Measurements from ENCODE around the gene PGM2L1.

PGM2L1 gene

GRCh38 chr11:74398244-74399159 lies at the start of gene PGM2L1:
TSS of gene PGM2L1 (minus strand) at chr11:74398433. CDS start at chr11:74398161, 272 bp downstream.
- H3K4me3 ChIP-seq (ENCODE audit: low read length) = peak within 1 kb of the TSS; percentile 84
- H3K36me3 ChIP-seq (ENCODE audit: control insufficient read depth, insufficient read depth, low read length, severe bottlenecking) = no peaks in the 10 kb centered on the region
- peak within 1 kb of the TSS; percentile 87 for H3K9ac ChIP-seq (ENCODE audit: low read length)
- H3K4me1 ChIP-seq (ENCODE audit: control insufficient read depth, insufficient read depth, low read length) = peaks cover 5% of the 10 kb centered on the region
- peak; percentile 97 for DNase-seq (ENCODE audit: low read depth)
- no peaks in the 10 kb centered on the region for H3K27me3 ChIP-seq (replicated peaks; ENCODE audit: control insufficient read depth, insufficient read depth, low read length)
- H3K9me3 ChIP-seq (ENCODE audit: control insufficient read depth, low read length) = no peaks in the 10 kb centered on the region

- peaks cover 3% of the 10 kb centered on the region for H3K27me3 ChIP-seq (replicated peaks; ENCODE audit: control insufficient read depth, insufficient read depth, low read length)
- H3K4me3 ChIP-seq (ENCODE audit: low read length) = no peak overlapping the region
- no peaks in the 10 kb centered on the region for H3K36me3 ChIP-seq (ENCODE audit: control insufficient read depth, insufficient read depth, low read length, severe bottlenecking)
- H3K9ac ChIP-seq (ENCODE audit: low read length) = no peak overlapping the region
- H3K4me1 ChIP-seq (ENCODE audit: control insufficient read depth, insufficient read depth, low read length) = no peaks in the 10 kb centered on the region
- DNase-seq (ENCODE audit: low read depth) = no peak
- H3K9me3 ChIP-seq (ENCODE audit: control insufficient read depth, low read length) = no peaks in the 10 kb centered on the region
Measured at GRCh38 chr11:74447720-74448119, 49.5 kb upstream of the PGM2L1 start.

GRCh38 chr11:74446532-74446938 lies 48.3 kb upstream of the PGM2L1 start:
- Histone ChIP-seq H3K9me3 (ENCODE audit: control insufficient read depth, low read length) (no peaks in the 10 kb centered on the region), H3K9ac (ENCODE audit: low read length) (no peak overlapping the region), H3K4me1 (ENCODE audit: control insufficient read depth, insufficient read depth, low read length) (no peaks in the 10 kb centered on the region), H3K36me3 (ENCODE audit: control insufficient read depth, insufficient read depth, low read length, severe bottlenecking) (no peaks in the 10 kb centered on the region), H3K4me3 (ENCODE audit: low read length) (no peak overlapping the region), H3K27me3 (replicated peaks; ENCODE audit: control insufficient read depth, insufficient read depth, low read length) (peaks cover 3% of the 10 kb centered on the region)
- peak; percentile 82 for DNase-seq (ENCODE audit: low read depth)

- no peak for DNase-seq (ENCODE audit: low read depth)
- H3K9ac ChIP-seq (ENCODE audit: low read length) = no peak overlapping the region
- H3K27me3 ChIP-seq (replicated peaks; ENCODE audit: control insufficient read depth, insufficient read depth, low read length) = peaks cover 7% of the 10 kb centered on the region
Measured at GRCh38 chr11:74444173-74444826, 46.1 kb upstream of the PGM2L1 start.

DNA sequence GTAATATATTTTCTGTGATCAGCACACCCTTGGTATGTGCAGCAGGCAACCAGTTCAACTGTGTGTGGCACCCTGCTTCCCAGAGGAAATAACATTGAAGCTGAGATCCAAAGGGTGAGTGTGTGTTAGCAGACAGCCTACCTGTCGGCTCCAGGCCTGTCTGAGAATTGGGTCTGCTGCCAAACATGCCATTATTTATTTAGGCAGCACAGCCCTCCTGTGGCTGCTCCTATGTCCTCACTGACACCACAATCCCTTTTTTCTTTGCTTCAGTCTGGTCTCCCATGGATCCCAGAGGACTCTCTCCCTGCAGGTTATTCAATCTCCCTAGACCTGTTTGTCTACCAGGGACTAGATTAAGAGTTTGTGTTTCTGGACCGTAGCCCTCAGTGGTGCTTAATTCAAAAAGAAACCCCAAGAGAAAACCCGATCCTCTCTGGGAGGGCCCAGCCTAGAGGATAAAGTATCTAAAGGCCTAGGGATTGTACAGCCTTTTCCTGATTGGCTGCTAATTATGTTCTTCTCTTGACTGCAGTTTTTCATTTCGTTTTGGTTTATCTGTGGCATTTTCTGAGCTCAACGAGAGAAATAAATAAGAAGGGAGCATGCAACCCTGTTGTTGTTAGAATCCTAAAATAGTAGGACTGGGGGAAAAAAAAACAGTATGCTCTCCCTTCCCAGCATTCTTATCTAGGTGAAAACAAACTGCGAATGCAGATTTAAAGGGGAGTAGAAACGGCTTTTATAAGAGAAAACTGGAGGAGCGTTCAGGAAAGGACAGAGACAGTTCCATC lies 45.0 kb upstream of the PGM2L1 start:
- H3K27me3 ChIP-seq (replicated peaks; ENCODE audit: control insufficient read depth, insufficient read depth, low read length) = peaks cover 7% of the 10 kb centered on the region
- H3K4me3 ChIP-seq (ENCODE audit: low read length) = no peak overlapping the region
- H3K9ac ChIP-seq (ENCODE audit: low read length) = no peak overlapping the region
- H3K9me3 ChIP-seq (ENCODE audit: control insufficient read depth, low read length) = no peaks in the 10 kb centered on the region
- no peaks in the 10 kb centered on the region for H3K36me3 ChIP-seq (ENCODE audit: control insufficient read depth, insufficient read depth, low read length, severe bottlenecking)
- no peaks in the 10 kb centered on the region for H3K4me1 ChIP-seq (ENCODE audit: control insufficient read depth, insufficient read depth, low read length)
- peak; percentile 51 for DNase-seq (ENCODE audit: low read depth)

More at GRCh38 chr11:74444173-74444826, 46.1 kb upstream of the PGM2L1 start:
- Histone ChIP-seq H3K9me3 (ENCODE audit: control insufficient read depth, low read length) (no peaks in the 10 kb centered on the region), H3K36me3 (ENCODE audit: control insufficient read depth, insufficient read depth, low read length, severe bottlenecking) (no peaks in the 10 kb centered on the region), H3K4me1 (ENCODE audit: control insufficient read depth, insufficient read depth, low read length) (no peaks in the 10 kb centered on the region), H3K4me3 (ENCODE audit: low read length) (no peak overlapping the region)

- Histone ChIP-seq H3K36me3 (ENCODE audit: control insufficient read depth, insufficient read depth, low read length, severe bottlenecking) (no peaks in the 10 kb centered on the region), H3K4me3 (ENCODE audit: low read length) (no peak overlapping the region), H3K4me1 (ENCODE audit: control insufficient read depth, insufficient read depth, low read length) (no peaks in the 10 kb centered on the region), H3K27me3 (replicated peaks; ENCODE audit: control insufficient read depth, insufficient read depth, low read length) (peaks cover 7% of the 10 kb centered on the region), H3K9me3 (ENCODE audit: control insufficient read depth, low read length) (no peaks in the 10 kb centered on the region), H3K9ac (ENCODE audit: low read length) (no peak overlapping the region)
- no peak for DNase-seq (ENCODE audit: low read depth)
Measured at GRCh38 chr11:74442636-74443035, 44.4 kb upstream of the PGM2L1 start.

- no peak for DNase-seq (ENCODE audit: low read depth)
Measured at GRCh38 chr11:74438681-74439080, 40.4 kb upstream of the PGM2L1 start.

DNA sequence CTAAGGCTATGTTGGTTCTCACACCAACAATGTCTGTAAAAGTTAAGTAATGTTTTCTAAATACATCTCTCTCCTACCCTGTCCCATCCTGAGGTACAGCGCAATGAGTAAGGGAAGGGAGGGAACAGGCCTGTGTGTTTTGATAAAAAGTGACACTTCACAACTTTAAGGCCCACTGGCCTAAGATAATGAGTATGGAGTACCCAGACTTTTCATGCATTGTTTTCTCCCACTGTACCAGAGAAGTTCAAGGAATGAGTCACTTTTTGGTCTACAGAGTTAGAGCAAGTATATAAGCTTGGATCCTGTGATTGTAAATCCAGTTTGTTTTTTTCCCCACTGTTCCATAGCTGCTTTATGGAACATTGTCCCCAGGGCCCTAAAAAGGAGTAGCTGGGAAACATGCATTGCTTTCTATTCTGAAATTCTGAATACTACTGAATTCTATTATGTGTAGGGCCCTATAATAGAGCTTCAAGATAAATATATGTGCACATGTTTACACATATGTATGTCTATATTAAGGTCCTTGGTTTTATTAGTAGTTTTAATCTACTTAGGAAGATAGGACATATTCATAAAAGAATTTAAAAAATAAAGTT lies 39.3 kb upstream of the PGM2L1 start:
- no peak overlapping the region for H3K4me3 ChIP-seq (ENCODE audit: low read length)

More at GRCh38 chr11:74438681-74439080, 40.4 kb upstream of the PGM2L1 start:
- H3K9me3 ChIP-seq (ENCODE audit: control insufficient read depth, low read length) = no peaks in the 10 kb centered on the region
- no peaks in the 10 kb centered on the region for H3K4me1 ChIP-seq (ENCODE audit: control insufficient read depth, insufficient read depth, low read length)
- no peaks in the 10 kb centered on the region for H3K36me3 ChIP-seq (ENCODE audit: control insufficient read depth, insufficient read depth, low read length, severe bottlenecking)
- no peak overlapping the region for H3K4me3 ChIP-seq (ENCODE audit: low read length)
- no peak overlapping the region for H3K9ac ChIP-seq (ENCODE audit: low read length)
- H3K27me3 ChIP-seq (replicated peaks; ENCODE audit: control insufficient read depth, insufficient read depth, low read length) = peaks cover 4% of the 10 kb centered on the region

DNA sequence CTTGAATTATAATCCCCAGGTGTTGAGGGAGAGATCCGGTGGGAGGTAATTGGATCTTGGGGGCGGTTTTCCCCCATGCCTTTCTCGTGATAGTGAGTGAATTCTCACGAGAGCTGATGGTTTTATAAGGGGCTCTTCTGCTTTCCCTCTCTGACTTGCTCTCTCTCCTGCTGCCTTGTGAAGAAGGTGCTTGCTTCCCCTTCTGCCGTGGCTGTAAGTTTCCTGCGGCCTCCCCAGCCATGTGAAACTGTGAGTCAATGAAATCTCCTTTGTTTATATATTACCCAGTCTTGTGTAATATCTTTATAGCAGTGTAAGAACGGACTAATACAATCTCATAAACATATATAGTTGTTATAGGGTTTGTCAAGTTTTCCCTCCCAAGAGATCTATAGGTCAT lies 36.3 kb upstream of the PGM2L1 start:
- H3K27me3 ChIP-seq (replicated peaks; ENCODE audit: control insufficient read depth, insufficient read depth, low read length) = no peaks in the 10 kb centered on the region
- H3K9me3 ChIP-seq (ENCODE audit: control insufficient read depth, low read length) = no peaks in the 10 kb centered on the region
- no peak for DNase-seq (ENCODE audit: low read depth)
- H3K4me3 ChIP-seq (ENCODE audit: low read length) = no peak overlapping the region
- no peaks in the 10 kb centered on the region for H3K4me1 ChIP-seq (ENCODE audit: control insufficient read depth, insufficient read depth, low read length)
- H3K9ac ChIP-seq (ENCODE audit: low read length) = no peak overlapping the region
- no peaks in the 10 kb centered on the region for H3K36me3 ChIP-seq (ENCODE audit: control insufficient read depth, insufficient read depth, low read length, severe bottlenecking)

More for the DNA sequence above, 39.3 kb upstream of the PGM2L1 start:
- H3K4me1 ChIP-seq (ENCODE audit: control insufficient read depth, insufficient read depth, low read length) = no peaks in the 10 kb centered on the region
- H3K9me3 ChIP-seq (ENCODE audit: control insufficient read depth, low read length) = no peaks in the 10 kb centered on the region
- H3K36me3 ChIP-seq (ENCODE audit: control insufficient read depth, insufficient read depth, low read length, severe bottlenecking) = no peaks in the 10 kb centered on the region
- DNase-seq (ENCODE audit: low read depth) = no peak
- H3K9ac ChIP-seq (ENCODE audit: low read length) = no peak overlapping the region
- peaks cover 4% of the 10 kb centered on the region for H3K27me3 ChIP-seq (replicated peaks; ENCODE audit: control insufficient read depth, insufficient read depth, low read length)

DNA sequence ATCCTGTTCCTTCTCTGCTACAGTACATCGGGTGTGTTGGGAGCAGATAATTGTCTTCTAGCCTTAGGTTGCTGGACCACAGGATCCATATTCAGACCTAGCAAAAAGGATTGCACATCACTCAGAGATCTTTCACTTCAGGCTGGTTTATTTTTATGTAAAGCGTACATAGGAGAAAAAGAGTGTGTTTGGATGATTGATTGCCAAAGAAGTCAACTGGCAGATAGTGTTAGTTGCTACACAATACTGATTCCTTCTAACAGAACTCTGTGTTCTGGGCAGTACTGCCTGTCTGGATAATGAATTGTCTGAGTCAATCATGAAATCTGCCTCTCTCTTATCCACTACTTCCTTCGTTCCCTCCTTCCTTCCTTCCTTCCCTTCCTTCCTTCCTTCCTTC lies 31.0 kb upstream of the PGM2L1 start:
- Histone ChIP-seq H3K4me1 (ENCODE audit: control insufficient read depth, insufficient read depth, low read length) (no peaks in the 10 kb centered on the region), H3K27me3 (replicated peaks; ENCODE audit: control insufficient read depth, insufficient read depth, low read length) (no peaks in the 10 kb centered on the region), H3K4me3 (ENCODE audit: low read length) (no peak overlapping the region), H3K36me3 (ENCODE audit: control insufficient read depth, insufficient read depth, low read length, severe bottlenecking) (no peaks in the 10 kb centered on the region), H3K9me3 (ENCODE audit: control insufficient read depth, low read length) (no peaks in the 10 kb centered on the region), H3K9ac (ENCODE audit: low read length) (no peak overlapping the region)
- DNase-seq (ENCODE audit: low read depth) = no peak

Measured in adipocyte (in vitro differentiated cells).